Measurements from ENCODE around the gene S100B.
A peak's percentile ranks its signal among the peaks of the same experiment; 100 is the strongest.
"Not testable (repeated sequence)": the region's sequence is repeated elsewhere in the genome, so short reads cannot be mapped to it uniquely, and the experiment has no call there.

The S100B gene

GRCh38 chr21:46604975-46605766 lies at the start of gene S100B:
S100B (minus strand) TSS chr21:46605082; CDS start chr21:46602415, 2,667 bp downstream.
- no peak for DNase-seq (ENCODE audit: low read depth)

- DNase-seq (ENCODE audit: low read depth) = no peak
Measured at GRCh38 chr21:46651121-46651520, 46.2 kb upstream of the S100B start.

DNA sequence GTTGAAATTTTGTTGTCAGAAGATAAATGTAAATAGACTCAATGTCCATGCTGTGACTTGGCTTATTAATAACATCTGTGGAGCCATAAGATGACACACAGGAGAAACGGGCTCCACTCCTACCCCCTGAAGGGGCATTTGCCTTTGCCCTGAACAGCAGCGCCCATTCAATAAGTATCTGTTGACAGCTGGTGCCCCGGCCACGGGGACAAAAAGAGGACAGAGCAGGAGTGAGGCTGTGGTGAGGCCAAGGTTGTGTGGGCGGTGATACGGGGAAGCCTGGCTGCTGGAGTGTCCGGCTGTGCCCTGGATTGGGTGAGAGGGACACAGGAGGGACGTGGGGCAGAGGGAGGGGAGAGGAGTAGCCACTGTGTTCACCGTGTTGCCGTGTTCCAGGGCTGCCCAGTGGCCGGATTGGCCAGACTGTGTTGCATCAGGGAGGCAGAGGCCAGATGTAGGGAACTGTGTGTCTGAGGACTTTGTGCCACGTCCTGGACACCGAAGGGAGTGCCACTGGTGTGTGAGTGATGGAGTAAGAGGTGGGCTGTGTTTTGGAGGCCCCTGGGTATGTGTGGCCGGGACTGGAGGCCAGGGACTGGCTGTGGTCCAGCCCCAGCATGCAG lies 45.7 kb upstream of the S100B start:
- DNase-seq (ENCODE audit: low read depth) = no peak

GRCh38 chr21:46649356-46649755 lies 44.5 kb upstream of the S100B start:
- DNase-seq (ENCODE audit: low read depth) = no peak

- DNase-seq (ENCODE audit: low read depth) = no peak
Measured at GRCh38 chr21:46648539-46648938, 43.7 kb upstream of the S100B start.

DNA sequence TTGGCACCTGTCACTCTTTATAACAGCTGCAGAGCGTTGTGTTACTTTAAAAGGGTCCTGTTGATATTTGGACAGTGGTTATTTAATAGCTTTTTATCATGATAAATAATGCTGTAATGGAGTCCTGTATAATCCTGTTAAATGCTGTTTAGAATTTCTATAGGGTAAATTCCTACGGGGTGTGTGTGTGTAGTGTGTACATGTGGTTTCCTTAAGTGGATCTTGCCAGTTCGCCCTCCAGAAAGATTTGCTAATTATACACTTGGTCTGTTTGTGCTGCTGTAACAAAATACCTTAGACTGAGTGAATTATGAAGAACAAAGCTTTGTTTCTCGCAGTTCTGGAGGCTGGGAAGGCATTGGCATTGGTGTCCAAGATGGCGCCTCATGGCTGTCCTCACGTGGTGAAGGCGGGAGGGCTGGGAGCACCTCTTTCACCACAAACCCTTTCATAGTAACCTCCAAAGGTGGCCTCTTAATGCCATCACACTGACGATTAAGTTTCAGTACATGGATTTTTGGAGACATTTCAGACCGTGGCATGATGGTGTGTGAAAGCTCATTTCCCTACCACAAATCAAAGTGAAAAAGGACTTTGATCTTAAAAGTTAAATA lies 41.8 kb upstream of the S100B start:
- no peak for DNase-seq (ENCODE audit: low read depth)

DNA sequence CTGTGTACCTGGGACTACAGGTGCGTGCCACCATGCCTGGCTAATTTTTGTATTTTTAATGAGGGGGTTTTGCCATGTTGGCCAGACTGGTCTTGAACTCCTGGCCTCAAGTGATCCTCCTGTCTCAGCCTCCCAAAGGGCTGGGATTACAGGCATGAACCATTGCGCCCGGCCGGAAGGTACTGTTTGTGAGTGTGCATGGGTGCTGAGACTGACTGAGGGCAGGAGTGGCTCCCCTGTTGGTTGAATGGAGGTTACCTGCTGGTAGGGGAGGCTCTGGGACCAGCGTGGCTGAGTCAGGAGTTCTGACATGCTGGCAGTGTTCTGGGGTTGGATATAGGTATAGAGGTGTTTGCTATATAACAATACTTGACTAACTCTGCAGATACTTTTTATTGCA lies 41.0 kb upstream of the S100B start:
- DNase-seq (ENCODE audit: low read depth) = no peak

GRCh38 chr21:46643379-46644177 lies 38.7 kb upstream of the S100B start:
- DNase-seq (ENCODE audit: low read depth) = no peak

GRCh38 chr21:46641656-46642055 lies 36.8 kb upstream of the S100B start:
- DNase-seq (ENCODE audit: low read depth) = no peak

DNA sequence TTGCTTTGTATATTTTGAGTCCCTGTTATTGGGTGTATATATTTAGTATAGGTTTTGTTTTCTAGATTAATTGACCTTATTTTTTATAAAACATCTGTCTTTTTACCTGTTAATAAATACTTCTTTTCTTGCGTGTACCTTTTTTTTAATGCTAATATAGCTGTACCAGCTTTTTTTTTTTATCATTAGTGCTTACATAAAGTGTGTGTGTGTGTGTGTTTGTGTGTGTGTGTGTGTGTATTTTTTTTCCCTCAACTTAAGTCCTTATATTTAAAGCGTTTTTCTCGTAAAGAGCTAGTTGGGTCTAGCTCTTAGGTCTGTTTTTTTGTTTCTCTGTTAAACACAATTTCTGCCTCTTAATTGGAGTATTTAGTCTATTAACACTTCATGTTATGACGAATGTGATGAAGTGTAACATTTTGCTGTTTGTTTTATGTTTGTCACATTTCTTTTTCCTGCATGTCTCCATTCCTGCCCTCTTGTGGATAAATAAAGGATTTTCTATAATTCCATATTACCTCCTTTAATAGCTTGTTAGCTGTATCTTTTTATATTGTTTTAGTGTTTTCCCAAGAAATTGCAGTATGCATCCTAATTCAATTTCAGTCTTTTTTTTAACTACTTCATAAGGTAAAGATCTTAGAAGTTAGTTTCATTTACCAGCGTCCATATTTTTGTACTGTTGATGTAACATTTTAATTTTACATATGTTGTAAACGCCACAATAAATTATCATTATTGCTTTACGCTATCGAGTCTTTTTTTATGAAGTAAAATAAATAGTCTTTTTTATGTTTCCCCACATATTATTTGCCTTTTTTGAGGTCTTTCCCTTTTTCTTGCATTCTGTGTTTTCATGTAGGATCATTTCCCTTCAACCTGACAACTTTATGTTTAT lies 34.9 kb upstream of the S100B start:
- no peak for DNase-seq (ENCODE audit: low read depth)

DNA sequence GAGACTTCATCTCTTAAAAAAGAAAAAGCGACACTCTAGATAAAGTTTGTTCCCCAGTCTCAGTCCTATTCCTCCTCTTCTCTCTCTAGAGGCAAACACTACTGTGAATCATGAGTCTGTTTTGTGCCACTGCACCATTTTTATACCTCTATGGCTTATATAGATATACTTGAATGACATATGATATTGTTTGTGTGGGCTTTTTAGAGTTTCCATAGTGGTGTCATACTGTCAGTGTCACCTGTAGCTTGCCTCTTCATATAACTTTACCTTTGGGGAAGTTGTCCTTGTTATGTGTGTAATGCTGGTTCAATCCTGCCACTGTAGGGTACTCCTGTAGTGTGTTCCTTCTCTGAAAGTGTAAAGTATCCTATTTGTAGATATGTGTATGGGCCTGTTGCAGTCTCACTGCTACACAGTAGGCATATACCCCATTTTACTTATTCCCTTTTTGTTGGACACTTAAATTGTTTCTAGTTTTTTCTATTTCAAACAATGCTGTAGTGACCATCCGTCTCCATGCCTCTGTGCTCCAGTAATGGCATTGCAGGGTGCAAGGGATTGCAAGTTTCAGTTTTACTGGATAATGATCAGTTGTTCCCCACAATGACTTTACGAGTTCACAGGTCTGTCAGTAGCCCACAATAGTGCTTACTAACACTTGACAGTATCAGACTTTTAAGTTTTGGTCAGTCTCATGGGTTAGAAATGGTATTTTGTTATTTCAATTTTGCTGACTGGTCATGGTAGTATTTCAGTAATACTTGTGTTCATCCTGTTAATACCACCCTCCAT lies 33.3 kb upstream of the S100B start:
- no peak for DNase-seq (ENCODE audit: low read depth)

DNA sequence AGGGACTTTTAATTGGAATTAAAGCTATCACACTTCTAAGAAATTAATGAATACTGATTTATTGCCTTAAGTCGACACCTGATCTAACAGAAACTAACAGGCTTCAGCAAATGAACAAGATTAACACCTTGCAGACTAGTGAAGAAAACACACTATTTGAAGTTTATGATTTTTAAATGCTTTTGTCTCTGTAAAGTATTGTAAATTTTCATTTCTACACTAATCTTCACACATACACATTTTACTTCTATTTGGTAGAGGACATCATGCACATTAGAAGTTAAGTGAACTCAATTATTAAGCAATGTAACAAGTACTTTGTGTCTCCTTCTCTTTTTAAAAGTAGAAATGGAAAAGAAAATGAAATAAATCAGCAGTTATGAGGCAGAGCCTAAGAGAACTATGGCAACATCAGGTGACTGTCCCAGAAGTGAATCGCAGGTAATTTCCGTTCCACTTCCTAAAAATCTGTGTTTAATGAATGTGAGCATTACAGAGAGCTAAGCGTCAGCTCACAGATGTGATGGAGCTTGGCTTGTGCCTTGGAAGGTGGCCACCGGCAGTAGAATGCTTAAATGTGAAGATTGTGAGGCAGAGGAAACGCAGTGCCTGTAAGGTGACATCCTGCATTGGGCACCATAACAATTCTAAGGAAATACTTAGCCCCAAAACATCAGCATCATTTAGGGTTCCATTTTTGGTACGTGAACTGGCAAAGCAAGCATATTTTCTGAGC lies 31.8 kb upstream of the S100B start:
- DNase-seq (ENCODE audit: low read depth) = no peak

DNA sequence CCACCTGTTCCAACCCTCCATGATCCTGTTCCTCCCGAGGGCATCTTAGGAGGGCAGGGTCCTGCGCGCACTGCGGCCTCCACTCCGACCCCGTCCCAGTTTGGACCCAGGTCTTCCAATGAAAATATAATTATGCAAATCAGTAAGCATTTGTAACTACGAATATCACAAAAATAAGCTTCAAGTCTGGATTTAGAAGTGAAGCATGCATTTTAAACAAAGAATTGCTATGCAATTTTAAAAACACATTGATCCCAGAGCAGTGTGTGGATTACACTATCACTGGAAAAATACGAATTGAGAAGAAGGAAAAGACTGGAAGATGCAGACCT lies 31.3 kb upstream of the S100B start:
- no peak for DNase-seq (ENCODE audit: low read depth)

DNA sequence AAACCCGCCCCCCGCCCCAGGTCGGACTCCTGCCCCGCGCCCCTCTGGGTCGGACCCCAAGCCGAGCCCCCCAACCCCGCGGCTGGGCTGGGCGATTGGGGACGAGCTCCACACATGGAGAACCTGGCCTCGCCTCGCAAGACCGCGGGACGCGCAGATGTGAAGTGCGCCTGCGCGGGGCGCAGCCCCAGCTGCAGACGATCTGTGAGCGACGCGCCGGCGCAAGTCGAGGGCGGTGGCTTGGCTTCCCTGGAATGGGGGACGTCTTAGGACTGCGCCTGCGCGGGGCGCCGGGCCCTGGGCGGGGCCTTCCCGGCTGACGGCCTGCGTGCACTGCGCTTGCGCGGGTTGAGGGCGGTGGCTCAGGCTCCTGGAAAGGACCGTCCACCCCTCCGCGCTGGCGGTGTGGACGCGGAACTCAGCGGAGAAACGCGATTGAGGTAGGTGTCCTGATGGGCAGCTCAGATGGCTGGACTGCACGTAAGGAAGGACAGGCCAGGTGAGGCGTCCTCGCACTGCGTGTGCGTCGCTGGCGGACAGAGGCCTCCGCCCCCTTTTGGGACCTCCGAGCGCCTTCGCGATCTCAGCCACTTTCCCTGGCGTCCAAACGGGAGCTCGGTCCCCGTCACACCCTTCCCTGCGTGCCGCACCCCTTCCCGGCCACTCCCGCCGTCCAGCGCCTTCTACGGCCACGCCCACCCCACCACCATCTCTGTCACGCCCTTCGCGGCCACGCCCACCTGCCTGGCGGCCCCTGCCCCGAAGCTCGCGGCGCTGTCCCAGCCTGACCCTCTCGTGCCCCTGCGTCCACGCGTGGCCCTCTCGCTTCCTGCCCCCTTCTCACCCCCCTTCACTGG lies 30.7 kb upstream of the S100B start, which contains the start of gene PRMT2:
TSS of gene PRMT2 (plus strand) at position 351 of the 857 bp plus-strand sequence. CDS start 1,278 bp downstream, outside the sequence.
- DNase-seq (ENCODE audit: low read depth) = peak; percentile 98

DNA sequence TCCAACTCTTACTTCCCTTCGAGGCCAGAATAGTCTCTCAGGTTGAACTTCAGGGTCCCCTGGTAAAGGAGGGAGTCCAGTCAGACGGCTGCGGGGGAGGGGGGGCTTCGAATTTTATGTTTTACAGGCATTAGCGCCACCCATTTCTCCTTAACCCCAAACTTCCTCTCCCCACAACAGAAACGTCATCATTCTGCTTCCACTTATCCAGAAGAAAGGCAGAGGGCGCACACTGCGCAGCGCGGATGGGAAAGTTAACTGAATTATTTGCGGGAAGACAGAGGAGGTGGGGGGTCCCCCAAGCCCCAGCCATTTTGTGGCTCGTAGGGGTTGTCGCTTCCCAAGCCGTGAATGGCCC lies 30.1 kb upstream of the S100B start:
- no peak for DNase-seq (ENCODE audit: low read depth)

GRCh38 chr21:46634427-46634826 lies 29.5 kb upstream of the S100B start:
- no peak for DNase-seq (ENCODE audit: low read depth)

GRCh38 chr21:46633566-46633965 lies 28.7 kb upstream of the S100B start:
- DNase-seq (ENCODE audit: low read depth) = no peak

- not testable (repeated sequence) for DNase-seq (ENCODE audit: low read depth)
Measured at GRCh38 chr21:46630915-46631314, 26.0 kb upstream of the S100B start.

DNA sequence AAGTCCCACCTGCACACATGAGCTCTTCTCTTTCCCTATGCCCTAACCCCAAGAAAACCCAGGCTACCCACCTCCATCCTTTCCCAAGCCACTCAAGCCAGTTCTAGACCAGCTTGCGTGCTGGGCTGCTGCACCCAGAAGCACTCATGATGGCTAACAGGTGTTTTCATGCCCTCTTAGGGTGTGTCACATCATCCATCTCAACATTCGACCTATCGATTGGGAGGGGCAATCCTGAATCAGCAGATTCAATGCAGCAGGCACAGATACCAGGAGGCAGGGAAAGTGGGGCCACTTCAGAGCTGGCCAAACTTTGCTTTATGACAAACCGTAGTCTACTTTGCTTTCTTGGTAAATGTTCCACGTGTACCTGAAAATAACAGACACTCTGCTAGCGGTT lies 24.0 kb upstream of the S100B start:
- no peak for DNase-seq (ENCODE audit: low read depth)
